Measurements from ENCODE around the gene LCA5L. TPM values are rescaled to one million over a fixed set of nuclear protein-coding genes. Genes with fewer than 3 reads are reported as not detected.
A peak's percentile ranks its signal among the peaks of the same experiment; 100 is the strongest.

Gene LCA5L
- total RNA-seq, 1 experiment from 2014 or later, result 0.46 TPM

- H3K14ac ChIP-seq (ENCODE audit: insufficient read depth, low read length), result no peak overlapping the region; the same call in 1 of the 2 replicates
- peaks cover 4% of the 10 kb centered on the region for H3K79me1 ChIP-seq (ENCODE audit: insufficient read depth, low read depth, low read length, poor library complexity, severe bottlenecking)
- Mint-ChIP-seq H3K36me3 (ENCODE audit: insufficient read depth in 1 of 3, low read depth in 3 of 3) (peaks cover 0 to 5% (median 0%) of the 10 kb centered on the region in 3 experiments; a peak in 3 of 7 replicates), H3K4me1 (peaks cover 15 to 21% of the 10 kb centered on the region in 2 experiments), H3K27me3 (ENCODE audit: low read depth) (no peaks in the 10 kb centered on the region; the same call in 1 of the 2 replicates), H3K4me3 (peak overlapping the region; percentile 86 to 92), H3K27ac (peak overlapping the region in 2 of 3 experiments; percentile 12 to 54; a peak in 2 of 7 replicates), H3K9me3 (no peaks in the 10 kb centered on the region)
- no peak overlapping the region for H3K23ac ChIP-seq (ENCODE audit: insufficient read length, low read depth, low read length)
- H2AFZ ChIP-seq (ENCODE audit: low read length), result no peak overlapping the region
- WGBS (ENCODE audit: extremely low coverage, insufficient read length, low lambda C conversion rate), result no CpG with 5 or more reads among the region's 12 CpGs
- no peak overlapping the region for H4K91ac ChIP-seq (ENCODE audit: insufficient read length, low read depth, low read length)
- H3K4me1 ChIP-seq (ENCODE audit: insufficient read depth, low read length), result 0 out of 2 replicates have a peak, but pooled peaks cover 2% of the 10 kb centered on the region
- H3K79me2 ChIP-seq (ENCODE audit: insufficient read depth, low read length), result no peaks in the 10 kb centered on the region; the same call in 1 of the 2 replicates
- no peak overlapping the region for H2BK12ac ChIP-seq (ENCODE audit: insufficient read length, low read depth, low read length)
- H3K9ac ChIP-seq (ENCODE audit: extremely low read depth, insufficient read length, low read length), result peak overlapping the region; percentile 65
- H3K4ac ChIP-seq (ENCODE audit: low read depth, low read length), result no peak overlapping the region
- H2BK15ac ChIP-seq (ENCODE audit: low read depth, low read length), result no peak overlapping the region
- H3K9me3 ChIP-seq (ENCODE audit: control insufficient read depth, low read depth, low read length), result no peaks in the 10 kb centered on the region
- no peak overlapping the region for H2AK5ac ChIP-seq (ENCODE audit: insufficient read length, low read length)
- H2BK20ac ChIP-seq (ENCODE audit: low read depth, low read length, poor library complexity, severe bottlenecking), result no peak overlapping the region
- H3K27ac ChIP-seq (ENCODE audit: insufficient read length, low read depth, low read length), result no peak overlapping the region
- TF ChIP-seq CTCF (conservative IDR thresholded peaks at IDR 0.05), result no peak
- H4K20me1 ChIP-seq (ENCODE audit: control insufficient read depth, insufficient read depth, insufficient read length), result no peaks in the 10 kb centered on the region
- H3K18ac ChIP-seq (ENCODE audit: insufficient read length, low read depth, low read length), result no peak overlapping the region
- H3K27me3 ChIP-seq (ENCODE audit: insufficient read depth, low read length), result no peaks in the 10 kb centered on the region
- no peak overlapping the region for H4K5ac ChIP-seq (ENCODE audit: insufficient read length, low read depth, low read length)
- no peak overlapping the region for H2BK120ac ChIP-seq (ENCODE audit: low read depth, low read length, poor library complexity, severe bottlenecking)
- peaks cover 10% of the 10 kb centered on the region for H3K23me2 ChIP-seq (ENCODE audit: insufficient read length, low read depth, low read length, poor library complexity, severe bottlenecking)
- H4K8ac ChIP-seq (replicated peaks; ENCODE audit: insufficient read length, low read depth, low read length), result no peak overlapping the region
- no peak overlapping the region for H2BK5ac ChIP-seq (ENCODE audit: insufficient read length, low read length)
- no peak overlapping the region for H3K56ac ChIP-seq (ENCODE audit: insufficient read length, low read depth, low read length)
- peak overlapping the region; percentile 94 for H3K4me2 ChIP-seq (ENCODE audit: insufficient read depth, insufficient read length, low read length)
- H3T11ph ChIP-seq (ENCODE audit: low read length), result no peak overlapping the region
- DNase-seq, result no peak
Observed at GRCh38 chr21:39381009-39381408, 64.6 kb downstream of the LCA5L start.

All from H9 (cell line).